Measurements from ENCODE around the gene SRL. TPM values are rescaled to one million over a fixed set of nuclear protein-coding genes. Genes with fewer than 3 reads are reported as not detected.

SRL gene
- total and polyA plus RNA-seq, 7 experiments from 2014 or later = not detected

DNA sequence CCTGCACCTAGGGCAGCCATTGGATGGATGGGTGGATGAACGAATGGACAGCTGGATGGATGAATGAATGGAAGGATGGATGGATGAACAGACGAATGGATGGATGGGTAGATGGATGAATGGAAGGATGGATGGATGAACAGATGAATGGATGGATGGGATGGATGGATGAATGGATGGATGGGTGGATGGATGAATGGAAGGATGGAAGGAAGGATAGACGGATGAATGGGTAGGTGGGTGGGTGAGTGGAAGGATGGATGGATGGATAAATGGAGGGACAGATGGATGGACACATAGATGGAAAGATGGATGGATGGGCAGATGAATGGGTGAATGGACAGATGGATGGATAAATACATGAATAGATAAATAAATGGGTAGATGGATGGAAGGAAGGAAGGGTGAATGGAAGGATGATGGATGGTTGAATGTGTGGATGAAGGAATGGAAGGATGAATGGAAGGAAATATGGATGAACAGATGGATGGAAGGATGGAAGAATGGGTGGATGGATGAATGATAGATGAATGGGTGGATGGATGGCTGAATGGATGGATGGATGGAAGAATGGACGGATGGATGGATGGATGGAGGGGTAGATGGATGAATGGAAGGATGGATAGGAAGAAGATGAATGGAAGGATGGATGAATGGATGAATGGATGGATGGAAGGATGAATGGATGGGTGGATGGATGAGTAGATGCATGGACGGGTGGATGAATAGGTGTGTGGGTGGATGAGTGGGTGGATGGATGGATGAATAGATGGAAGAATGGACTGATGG is 15.4 kb downstream of the SRL start:
- CTCF ChIA-PET = no interaction called here
- H3K27me3 Mint-ChIP-seq = peaks cover 0 to 10% (median 0%) of the 10 kb centered on the region in 5 donors
- Histone ChIP-seq H3K36me3 (ENCODE audit: control insufficient read depth in 2 of 3, insufficient read depth in 3 of 3, low read length in 3 of 3) (no peaks in the 10 kb centered on the region), H3K27me3 (ENCODE audit: control insufficient read depth in 2 of 2, insufficient read depth in 2 of 2, low read length in 2 of 2) (no peaks in the 10 kb centered on the region), H3K4me1 (ENCODE audit: control insufficient read depth in 2 of 2, insufficient read depth in 2 of 2, low read length in 2 of 2) (no peaks in the 10 kb centered on the region), H3K4me3 (ENCODE audit: low read length) (no peak overlapping the region), H3K9me3 (ENCODE audit: control insufficient read depth in 2 of 3, low read length in 3 of 3) (no peaks in the 10 kb centered on the region), H3K27ac (ENCODE audit: low read depth, low read length) (no peak overlapping the region)
- H3K4me1 Mint-ChIP-seq = no peaks in the 10 kb centered on the region
- H3K4me3 Mint-ChIP-seq = no peak overlapping the region
- ATAC-seq (no peak), DNase-seq (no peak)
- POLR2A ChIA-PET = no interaction called here
- no peaks in the 10 kb centered on the region for H3K36me3 Mint-ChIP-seq
- no peaks in the 10 kb centered on the region for H3K9me3 Mint-ChIP-seq
- intact Hi-C loops (cut with micrococcal nuclease) = no loop called here
- no peak overlapping the region for H3K27ac Mint-ChIP-seq

DNA sequence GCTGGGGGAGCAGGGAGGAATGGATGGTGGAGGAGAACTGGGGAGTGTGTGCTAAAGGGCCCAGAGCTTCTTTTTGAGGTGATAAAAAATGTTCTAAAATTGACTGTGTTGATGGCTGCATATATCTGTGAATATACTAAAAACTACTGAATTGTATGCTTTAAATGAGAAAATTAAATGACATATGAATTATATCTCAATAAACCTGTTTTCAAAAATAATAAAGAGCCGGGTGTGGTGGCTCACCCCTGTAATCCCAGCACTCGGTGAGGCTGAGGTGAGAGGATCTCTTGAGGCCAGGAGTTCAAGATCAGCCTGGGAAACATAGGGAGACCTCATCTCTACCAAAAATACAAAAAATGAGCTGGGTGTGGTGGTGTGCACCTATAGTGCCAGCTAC is 16.8 kb downstream of the SRL start:
- peaks cover 0 to 10% (median 0%) of the 10 kb centered on the region in 5 donors for H3K27me3 Mint-ChIP-seq
- H3K36me3 Mint-ChIP-seq = no peaks in the 10 kb centered on the region
- Histone ChIP-seq H3K4me1 (ENCODE audit: control insufficient read depth in 2 of 2, insufficient read depth in 2 of 2, low read length in 2 of 2) (no peaks in the 10 kb centered on the region), H3K27me3 (ENCODE audit: control insufficient read depth in 2 of 2, insufficient read depth in 2 of 2, low read length in 2 of 2) (no peaks in the 10 kb centered on the region), H3K36me3 (ENCODE audit: control insufficient read depth in 2 of 3, insufficient read depth in 3 of 3, low read length in 3 of 3) (no peaks in the 10 kb centered on the region), H3K9me3 (ENCODE audit: control insufficient read depth in 2 of 3, low read length in 3 of 3) (no peaks in the 10 kb centered on the region), H3K27ac (ENCODE audit: low read depth, low read length) (no peak overlapping the region), H3K4me3 (ENCODE audit: low read length) (no peak overlapping the region)
- no peak overlapping the region for H3K27ac Mint-ChIP-seq
- H3K4me1 Mint-ChIP-seq = no peaks in the 10 kb centered on the region
- ChIA-PET CTCF (no interaction called here), POLR2A (no interaction called here)
- DNase-seq (no peak), ATAC-seq (no peak)
- no peaks in the 10 kb centered on the region for H3K9me3 Mint-ChIP-seq
- H3K4me3 Mint-ChIP-seq = no peak overlapping the region
- intact Hi-C loops (cut with micrococcal nuclease) = no loop called here

DNA sequence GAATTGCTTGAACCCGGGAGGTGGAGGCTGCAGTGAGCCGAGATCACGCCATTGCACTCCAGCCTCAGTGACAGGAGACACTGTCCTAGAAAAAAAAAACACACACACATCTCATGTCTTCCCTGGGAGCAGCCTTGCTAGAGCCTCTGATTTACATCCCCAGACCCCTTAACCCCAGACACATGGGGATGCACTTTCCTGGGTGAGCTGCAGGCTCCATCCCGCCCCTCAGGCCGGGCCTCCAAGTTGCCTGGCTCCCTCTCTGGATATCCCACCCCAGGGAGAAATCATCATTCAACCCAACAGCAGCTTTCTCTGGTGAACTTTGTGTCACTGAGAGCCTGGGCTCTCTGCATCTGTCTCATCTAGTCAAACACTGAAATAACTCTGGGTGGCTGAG is 21.5 kb downstream of the SRL start:
- Mint-ChIP-seq H3K27me3 (peaks cover 0 to 14% (median 0%) of the 10 kb centered on the region in 5 donors), H3K4me3 (no peak overlapping the region), H3K27ac (no peak overlapping the region), H3K36me3 (no peaks in the 10 kb centered on the region), H3K4me1 (no peaks in the 10 kb centered on the region), H3K9me3 (no peaks in the 10 kb centered on the region)
- CTCF ChIA-PET = no interaction called here
- ATAC-seq (no peak), DNase-seq (no peak)
- no peak overlapping the region for H3K4me3 ChIP-seq (ENCODE audit: low read length)
- H3K36me3 ChIP-seq (ENCODE audit: control insufficient read depth in 2 of 3, insufficient read depth in 3 of 3, low read length in 3 of 3) = no peaks in the 10 kb centered on the region
- no peak overlapping the region for H3K27ac ChIP-seq (ENCODE audit: low read depth, low read length)
- POLR2A ChIA-PET = no interaction called here
- no peaks in the 10 kb centered on the region for H3K9me3 ChIP-seq (ENCODE audit: control insufficient read depth in 2 of 3, low read length in 3 of 3)
- H3K27me3 ChIP-seq (ENCODE audit: control insufficient read depth in 2 of 2, insufficient read depth in 2 of 2, low read length in 2 of 2) = no peaks in the 10 kb centered on the region
- intact Hi-C loops (cut with micrococcal nuclease) = no loop called here
- no peaks in the 10 kb centered on the region for H3K4me1 ChIP-seq (ENCODE audit: control insufficient read depth in 2 of 2, insufficient read depth in 2 of 2, low read length in 2 of 2)

DNA sequence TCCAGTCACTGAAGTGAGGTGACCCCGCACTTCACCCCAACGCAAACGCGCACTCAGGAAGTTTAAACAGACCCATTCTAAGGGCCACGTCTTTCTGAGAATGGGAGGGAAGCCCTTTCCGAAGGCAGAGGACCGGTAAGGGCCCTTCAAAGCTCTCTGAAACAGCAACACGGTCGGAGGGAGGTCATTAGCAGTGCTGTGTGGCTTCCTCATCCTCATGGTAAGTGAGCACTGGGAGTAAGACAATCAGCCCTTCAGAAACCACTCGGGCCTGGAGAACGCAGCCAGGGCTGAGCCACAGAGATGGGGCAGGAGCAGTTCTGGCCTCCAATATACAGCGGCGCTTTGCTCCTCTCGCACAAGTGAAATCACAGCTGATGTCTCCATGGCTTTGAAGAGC is 23.7 kb downstream of the SRL start:
- ChIA-PET CTCF (no interaction called here), POLR2A (no interaction called here)
- Mint-ChIP-seq H3K36me3 (no peaks in the 10 kb centered on the region), H3K9me3 (no peaks in the 10 kb centered on the region), H3K27me3 (peaks cover 0 to 9% (median 0%) of the 10 kb centered on the region in 5 donors), H3K4me3 (no peak overlapping the region), H3K27ac (no peak overlapping the region), H3K4me1 (no peaks in the 10 kb centered on the region)
- DNase-seq = no peak
- Histone ChIP-seq H3K9me3 (ENCODE audit: control insufficient read depth in 2 of 3, low read length in 3 of 3) (no peaks in the 10 kb centered on the region), H3K4me1 (ENCODE audit: control insufficient read depth in 2 of 2, insufficient read depth in 2 of 2, low read length in 2 of 2) (no peaks in the 10 kb centered on the region), H3K27me3 (ENCODE audit: control insufficient read depth in 2 of 2, insufficient read depth in 2 of 2, low read length in 2 of 2) (no peaks in the 10 kb centered on the region), H3K36me3 (ENCODE audit: control insufficient read depth in 2 of 3, insufficient read depth in 3 of 3, low read length in 3 of 3) (no peaks in the 10 kb centered on the region), H3K27ac (ENCODE audit: low read depth, low read length) (no peak overlapping the region), H3K4me3 (ENCODE audit: low read length) (no peak overlapping the region)
- intact Hi-C loops (cut with micrococcal nuclease) = no loop called here
- ATAC-seq = no peak

DNA sequence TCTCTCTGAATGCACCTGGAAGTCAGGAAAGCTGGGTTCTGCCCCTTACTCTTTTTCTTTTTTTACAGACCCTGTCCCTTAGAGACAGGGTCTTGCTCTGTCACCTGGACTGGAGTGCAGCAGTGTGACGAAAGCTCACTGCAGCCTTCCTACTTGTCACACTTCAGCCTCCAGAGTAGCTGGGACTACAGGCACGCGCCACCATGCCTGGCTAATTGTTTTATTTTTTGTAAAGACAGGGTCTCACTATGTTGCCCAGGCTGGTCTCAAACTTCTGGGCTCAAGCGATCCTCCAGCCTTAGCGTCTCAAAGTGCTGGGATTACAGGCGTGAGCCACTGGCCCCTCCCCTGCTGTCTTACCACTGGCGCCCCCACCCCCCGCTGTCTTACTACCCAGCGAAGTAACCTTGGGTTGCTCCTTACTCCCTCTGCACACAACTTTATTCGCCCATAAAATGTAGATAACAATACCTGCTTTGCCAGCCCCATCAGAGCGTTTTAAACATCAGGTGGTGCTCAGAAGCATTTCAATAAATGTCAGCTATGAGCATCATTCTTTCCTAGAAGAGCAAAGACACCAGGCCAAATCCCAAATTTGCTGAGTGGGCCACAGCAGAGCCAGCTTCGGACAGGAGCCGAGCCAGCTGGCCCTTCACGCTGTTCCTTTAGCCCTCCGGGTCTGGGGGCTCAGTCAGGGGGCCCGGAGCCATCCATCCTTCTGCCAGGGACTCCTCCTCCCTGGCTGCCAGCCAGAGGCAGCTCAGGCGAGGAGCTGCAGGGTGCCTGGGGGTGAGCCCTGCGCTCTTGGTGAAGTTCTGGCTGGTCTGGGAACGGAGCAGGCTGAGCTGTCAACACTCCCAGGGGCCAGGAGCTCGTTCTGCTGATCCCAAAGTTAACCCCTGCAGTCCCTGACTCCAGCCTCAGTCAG is 24.4 kb downstream of the SRL start:
- intact Hi-C loops (cut with micrococcal nuclease) = no loop called here
- Mint-ChIP-seq H3K4me1 (no peaks in the 10 kb centered on the region), H3K27ac (no peak overlapping the region), H3K4me3 (no peak overlapping the region), H3K36me3 (no peaks in the 10 kb centered on the region), H3K9me3 (no peaks in the 10 kb centered on the region), H3K27me3 (peaks cover 0 to 15% (median 0%) of the 10 kb centered on the region in 5 donors)
- H3K27me3 ChIP-seq (ENCODE audit: control insufficient read depth in 2 of 2, insufficient read depth in 2 of 2, low read length in 2 of 2) = no peaks in the 10 kb centered on the region
- ChIA-PET POLR2A (interaction anchor here (0.7 kb wide), 1 partner anchor 235 kb away, joined by 3 read pairs; no protein-coding TSS in a partner anchor), CTCF (interaction anchor here (0.6 kb wide), 1 partner anchor 1237 kb away, joined by 3 read pairs; no protein-coding TSS in a partner anchor)
- H3K9me3 ChIP-seq (ENCODE audit: control insufficient read depth in 2 of 3, low read length in 3 of 3) = no peaks in the 10 kb centered on the region
- DNase-seq = no peak
- no peak overlapping the region for H3K27ac ChIP-seq (ENCODE audit: low read depth, low read length)
- no peaks in the 10 kb centered on the region for H3K36me3 ChIP-seq (ENCODE audit: control insufficient read depth in 2 of 3, insufficient read depth in 3 of 3, low read length in 3 of 3)
- H3K4me3 ChIP-seq (ENCODE audit: low read length) = no peak overlapping the region
- H3K4me1 ChIP-seq (ENCODE audit: control insufficient read depth in 2 of 2, insufficient read depth in 2 of 2, low read length in 2 of 2) = no peaks in the 10 kb centered on the region
- no peak for ATAC-seq

DNA sequence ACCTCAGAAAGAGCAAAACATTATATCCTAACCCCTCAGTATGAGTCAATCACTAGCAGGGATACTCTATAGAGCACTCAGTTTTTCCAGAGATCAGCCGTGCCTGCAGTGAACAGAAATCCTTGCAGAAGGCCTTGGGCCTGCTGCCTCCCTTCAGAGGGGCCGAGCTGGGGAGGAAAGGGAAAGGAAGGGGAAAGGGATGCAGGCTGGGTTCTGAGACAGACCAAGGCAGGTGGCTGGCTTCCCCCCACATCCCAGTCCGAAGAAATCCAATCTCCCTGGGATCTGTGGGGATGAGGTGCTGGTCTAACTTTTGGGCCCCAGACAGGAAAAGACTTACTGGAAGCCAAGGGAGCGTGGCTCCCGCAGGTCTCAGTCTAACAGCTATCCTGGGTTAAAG is 25.3 kb downstream of the SRL start:
- CTCF ChIA-PET = no interaction called here
- no peaks in the 10 kb centered on the region for H3K36me3 Mint-ChIP-seq
- H3K9me3 ChIP-seq (ENCODE audit: control insufficient read depth in 2 of 3, low read length in 3 of 3) = no peaks in the 10 kb centered on the region

More for the DNA sequence above, 25.3 kb downstream of the SRL start:
- Mint-ChIP-seq H3K4me3 (no peak overlapping the region), H3K27ac (no peak overlapping the region), H3K4me1 (no peaks in the 10 kb centered on the region), H3K27me3 (peaks cover 0 to 10% (median 0%) of the 10 kb centered on the region in 5 donors), H3K9me3 (no peaks in the 10 kb centered on the region)
- ATAC-seq = no peak
- POLR2A ChIA-PET = interaction anchor here (0.7 kb wide), 1 partner anchor 234 kb away, joined by 3 read pairs; no protein-coding TSS in a partner anchor
- no peak for DNase-seq
- no peaks in the 10 kb centered on the region for H3K27me3 ChIP-seq (ENCODE audit: control insufficient read depth in 2 of 2, insufficient read depth in 2 of 2, low read length in 2 of 2)
- H3K4me1 ChIP-seq (ENCODE audit: control insufficient read depth in 2 of 2, insufficient read depth in 2 of 2, low read length in 2 of 2) = no peaks in the 10 kb centered on the region
- intact Hi-C loops (cut with micrococcal nuclease) = no loop called here
- no peak overlapping the region for H3K4me3 ChIP-seq (ENCODE audit: low read length)
- H3K36me3 ChIP-seq (ENCODE audit: control insufficient read depth in 2 of 3, insufficient read depth in 3 of 3, low read length in 3 of 3) = no peaks in the 10 kb centered on the region
- H3K27ac ChIP-seq (ENCODE audit: low read depth, low read length) = no peak overlapping the region

Data from naive thymus-derived CD4-positive, alpha-beta T cell (primary cell).